ENCODE measurements around the gene NFKBIE.

GRCh38 chr6:44232676-44233566, 32.4 kb downstream of the NFKBIE start:
- TF ChIP-seq SNIP1 (IDR thresholded peaks at IDR 0.05; ENCODE audit: low read depth), result no peak
- no peak for TF ChIP-seq BCLAF1 (IDR thresholded peaks at IDR 0.05; ENCODE audit: borderline replicate concordance in 1 of 2, control insufficient read depth in 1 of 2, low read depth in 2 of 2, low read length in 1 of 2)
